ENCODE results near the gene PRPS1L1. TPM values are rescaled to one million over a fixed set of nuclear protein-coding genes. Genes with fewer than 3 reads are reported as not detected.

The PRPS1L1 gene
- total and polyA plus RNA-seq, 2 experiments from 2014 or later: not detected

DNA sequence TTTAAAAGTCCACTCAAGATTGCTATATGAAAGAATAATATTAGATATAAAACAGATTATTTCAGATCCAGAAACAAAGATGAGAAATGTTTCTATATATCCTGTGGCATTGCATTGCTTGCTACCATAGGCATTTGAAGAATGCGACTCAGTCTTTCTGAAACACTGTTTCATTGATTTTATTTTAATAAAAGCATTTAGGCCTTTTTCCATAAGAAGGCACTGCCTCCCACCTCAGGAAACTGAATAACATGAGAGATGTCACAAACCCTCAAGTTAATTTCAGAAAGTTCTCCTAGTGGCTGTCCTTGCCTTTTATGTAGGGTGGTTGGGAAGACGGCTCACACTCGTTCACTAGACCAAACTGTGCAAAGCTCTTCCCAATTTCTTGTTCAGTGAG is 23.3 kb downstream of the PRPS1L1 start:
- no peaks in the 10 kb centered on the region for H3K27me3 ChIP-seq (ENCODE audit: insufficient read depth)
- H2AFZ ChIP-seq: no peak overlapping the region
- peaks cover 10% of the 10 kb centered on the region for H3K4me1 Mint-ChIP-seq
- peaks cover 2% of the 10 kb centered on the region for H3K27me3 Mint-ChIP-seq (ENCODE audit: insufficient read depth, low read depth, poor library complexity)
- TF ChIP-seq ZNF462 (CRISPR knock-in tag; IDR thresholded peaks at IDR 0.05): peak; percentile 7; the same call in 1 of the 2 replicates
- TF ChIP-seq NANOG (IDR thresholded peaks at IDR 0.05; ENCODE audit: borderline replicate concordance): peak; percentile 43
- TF ChIP-seq EZH2 (IDR thresholded peaks at IDR 0.05; ENCODE audit: low read depth, unreplicated experiment): no peak
- H3K4me1 ChIP-seq (ENCODE audit: insufficient read depth): 0 out of 2 replicates have a peak, but pooled peaks cover 12% of the 10 kb centered on the region
- H3K4me2 ChIP-seq: peak overlapping the region; percentile 22; the same call in 1 of the 2 replicates
- H3K27ac Mint-ChIP-seq: 0 out of 2 replicates have a peak overlapping the region, but pooled peaks have one; percentile 48
- peaks cover 9% of the 10 kb centered on the region; the same call in 1 of the 3 replicates for H3K36me3 Mint-ChIP-seq (ENCODE audit: low read depth)
- no peaks in the 10 kb centered on the region for H3K36me3 ChIP-seq (ENCODE audit: insufficient read depth)
- H4K20me1 ChIP-seq (replicated peaks; ENCODE audit: insufficient read depth): no peaks in the 10 kb centered on the region
- H3K4me3 ChIP-seq: no peak overlapping the region
- no peaks in the 10 kb centered on the region for H3K79me2 ChIP-seq (replicated peaks; ENCODE audit: insufficient read depth)
- H3K9me2 ChIP-seq (ENCODE audit: insufficient read depth): peaks cover 3% of the 10 kb centered on the region; the same call in 1 of the 2 replicates
- H3F3A ChIP-seq (replicated peaks; ENCODE audit: low read depth): no peaks in the 10 kb centered on the region
- peak overlapping the region; percentile 80 for H3K27ac ChIP-seq (ENCODE audit: low read depth)
- H3K4me3 Mint-ChIP-seq: no peak overlapping the region
- peaks cover 21% of the 10 kb centered on the region; the same call in 2 of the 3 replicates for H3K9me3 Mint-ChIP-seq
- ATAC-seq (peak; percentile 60), DNase-seq (ENCODE audit: low spot score) (peak; percentile 48)

DNA sequence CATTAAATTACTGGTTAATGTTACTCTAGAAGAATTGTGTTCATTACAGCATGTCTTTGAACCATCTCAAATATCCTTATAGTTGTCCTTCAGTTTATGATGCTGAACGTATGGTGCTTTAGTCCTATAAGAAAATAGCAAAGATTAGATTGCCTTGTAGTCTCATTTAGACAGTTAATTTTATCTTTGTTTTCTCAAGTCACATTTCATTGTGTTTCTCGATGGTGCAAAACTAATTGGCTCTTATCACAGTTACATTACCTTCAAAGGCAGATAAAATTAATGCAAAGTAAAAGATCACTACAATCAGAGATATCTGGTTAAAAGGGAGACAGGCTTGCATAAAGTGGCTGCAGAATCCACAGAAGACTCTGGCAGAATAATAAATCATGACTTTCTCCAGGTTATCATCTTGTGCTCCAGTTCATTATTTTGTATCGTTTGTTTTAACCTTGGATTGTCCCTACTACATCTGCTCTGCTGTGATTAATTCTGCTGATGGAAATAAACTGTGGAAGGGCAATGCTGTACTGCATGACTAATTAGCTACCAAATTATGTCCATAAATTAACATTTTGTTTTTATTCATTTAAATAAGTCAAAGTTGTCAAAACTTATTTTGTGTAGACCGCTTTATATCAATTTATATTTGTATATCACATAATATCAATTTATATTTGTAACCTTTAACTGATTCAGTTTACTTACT is 24.2 kb downstream of the PRPS1L1 start:
- Histone ChIP-seq H4K20me1 (replicated peaks; ENCODE audit: insufficient read depth) (no peaks in the 10 kb centered on the region), H2AFZ (no peak overlapping the region; the same call in 1 of the 2 replicates), H3F3A (replicated peaks; ENCODE audit: low read depth) (no peaks in the 10 kb centered on the region), H3K27ac (ENCODE audit: low read depth) (peak overlapping the region; percentile 80; the same call in 1 of the 2 replicates), H3K4me1 (ENCODE audit: insufficient read depth) (0 out of 2 replicates have a peak, but pooled peaks cover 12% of the 10 kb centered on the region), H3K4me3 (no peak overlapping the region), H3K4me2 (no peak overlapping the region), H3K36me3 (ENCODE audit: insufficient read depth) (no peaks in the 10 kb centered on the region), H3K27me3 (ENCODE audit: insufficient read depth) (no peaks in the 10 kb centered on the region), H3K9me2 (ENCODE audit: insufficient read depth) (peaks cover 3% of the 10 kb centered on the region; the same call in 1 of the 2 replicates), H3K79me2 (replicated peaks; ENCODE audit: insufficient read depth) (no peaks in the 10 kb centered on the region)
- Mint-ChIP-seq H3K9me3 (peaks cover 26% of the 10 kb centered on the region; the same call in 2 of the 3 replicates), H3K4me3 (no peak overlapping the region), H3K27ac (peak overlapping the region; percentile 1; the same call in 1 of the 2 replicates), H3K27me3 (ENCODE audit: insufficient read depth, low read depth, poor library complexity) (peaks cover 2% of the 10 kb centered on the region), H3K4me1 (peaks cover 10% of the 10 kb centered on the region), H3K36me3 (ENCODE audit: low read depth) (peaks cover 6% of the 10 kb centered on the region; the same call in 1 of the 3 replicates)
- ATAC-seq (no peak), DNase-seq (ENCODE audit: low spot score) (no peak)
- TF ChIP-seq NANOG (IDR thresholded peaks at IDR 0.05; ENCODE audit: borderline replicate concordance) (no peak), JUNB (IDR thresholded peaks at IDR 0.05; ENCODE audit: unreplicated experiment) (no peak), CTCF (conservative IDR thresholded peaks at IDR 0.05; ENCODE audit: low read depth in 2 of 2) (no peak), STAT1 (IDR thresholded peaks at IDR 0.05; ENCODE audit: unreplicated experiment) (no peak), EZH2 (IDR thresholded peaks at IDR 0.05; ENCODE audit: low read depth, unreplicated experiment) (no peak), EZH2phosphoT487 (IDR thresholded peaks at IDR 0.05; ENCODE audit: unreplicated experiment) (no peak)
- TF ChIP-seq, protein P1, sequence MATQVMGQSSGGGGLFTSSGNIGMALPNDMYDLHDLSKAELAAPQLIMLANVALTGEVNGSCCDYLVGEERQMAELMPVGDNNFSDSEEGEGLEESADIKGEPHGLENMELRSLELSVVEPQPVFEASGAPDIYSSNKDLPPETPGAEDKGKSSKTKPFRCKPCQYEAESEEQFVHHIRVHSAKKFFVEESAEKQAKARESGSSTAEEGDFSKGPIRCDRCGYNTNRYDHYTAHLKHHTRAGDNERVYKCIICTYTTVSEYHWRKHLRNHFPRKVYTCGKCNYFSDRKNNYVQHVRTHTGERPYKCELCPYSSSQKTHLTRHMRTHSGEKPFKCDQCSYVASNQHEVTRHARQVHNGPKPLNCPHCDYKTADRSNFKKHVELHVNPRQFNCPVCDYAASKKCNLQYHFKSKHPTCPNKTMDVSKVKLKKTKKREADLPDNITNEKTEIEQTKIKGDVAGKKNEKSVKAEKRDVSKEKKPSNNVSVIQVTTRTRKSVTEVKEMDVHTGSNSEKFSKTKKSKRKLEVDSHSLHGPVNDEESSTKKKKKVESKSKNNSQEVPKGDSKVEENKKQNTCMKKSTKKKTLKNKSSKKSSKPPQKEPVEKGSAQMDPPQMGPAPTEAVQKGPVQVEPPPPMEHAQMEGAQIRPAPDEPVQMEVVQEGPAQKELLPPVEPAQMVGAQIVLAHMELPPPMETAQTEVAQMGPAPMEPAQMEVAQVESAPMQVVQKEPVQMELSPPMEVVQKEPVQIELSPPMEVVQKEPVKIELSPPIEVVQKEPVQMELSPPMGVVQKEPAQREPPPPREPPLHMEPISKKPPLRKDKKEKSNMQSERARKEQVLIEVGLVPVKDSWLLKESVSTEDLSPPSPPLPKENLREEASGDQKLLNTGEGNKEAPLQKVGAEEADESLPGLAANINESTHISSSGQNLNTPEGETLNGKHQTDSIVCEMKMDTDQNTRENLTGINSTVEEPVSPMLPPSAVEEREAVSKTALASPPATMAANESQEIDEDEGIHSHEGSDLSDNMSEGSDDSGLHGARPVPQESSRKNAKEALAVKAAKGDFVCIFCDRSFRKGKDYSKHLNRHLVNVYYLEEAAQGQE (IDR thresholded peaks at IDR 0.05; ENCODE audit: unreplicated experiment): no peak
